WI38 (cell line): ENCODE data around the gene OSTN.

ENCODE experiments used
- H3K4me3 ChIP-seq: 2 replicates; pipeline ENCODE4 v1.5.1; 2011; ENCODE audit warnings: low read depth, mild to moderate bottlenecking, control low read depth, low read length
- CTCF ChIP-seq: IDR thresholded peaks from 2 replicates; pipeline ENCODE4 v1.5.1; 2012; ENCODE audit warnings: low read depth, mild to moderate bottlenecking, control low read depth, low read length

The OSTN gene

GRCh38 chr3:191198480-191198879 lies 561 bp upstream of the OSTN start:
- no peak overlapping the region for H3K4me3 ChIP-seq
- no peak for TF ChIP-seq CTCF

- TF ChIP-seq CTCF: no peak
These were observed 11.0 kb downstream of the OSTN start for GRCh38 chr3:191210032-191210431.

GRCh38 chr3:191216510-191216909 lies 17.5 kb downstream of the OSTN start:
- no peak for TF ChIP-seq CTCF
- no peak overlapping the region for H3K4me3 ChIP-seq

More at GRCh38 chr3:191210032-191210431, 11.0 kb downstream of the OSTN start:
- no peak overlapping the region for H3K4me3 ChIP-seq

- no peak for TF ChIP-seq CTCF
These were observed 18.3 kb downstream of the OSTN start for GRCh38 chr3:191217301-191217700.

GRCh38 chr3:191220908-191221307 lies 21.9 kb downstream of the OSTN start:
- no peak overlapping the region for H3K4me3 ChIP-seq
- no peak for TF ChIP-seq CTCF

More at GRCh38 chr3:191217301-191217700, 18.3 kb downstream of the OSTN start:
- H3K4me3 ChIP-seq: no peak overlapping the region

GRCh38 chr3:191221638-191222037 lies 22.6 kb downstream of the OSTN start:
- H3K4me3 ChIP-seq: no peak overlapping the region
- no peak for TF ChIP-seq CTCF

GRCh38 chr3:191227541-191227940 lies 28.5 kb downstream of the OSTN start:
- no peak for TF ChIP-seq CTCF
- no peak overlapping the region for H3K4me3 ChIP-seq
